Heart left ventricle (tissue), 16 donors: Measurements from ENCODE around the gene SNX6. TPM values are rescaled to one million over a fixed set of nuclear protein-coding genes. Genes with fewer than 3 reads are reported as not detected.

Experiments used
- ATAC-seq, 4 donors: fragments of 200-7000 bp; cut with Tn5 transposase; one replicate each; pipeline ENCODE4 v1.9.1; 2020 to 2022; ENCODE audit warnings: moderate library complexity in 4 of 4, mild to moderate bottlenecking in 3 of 4, moderate number of reproducible peaks in 1 of 4
- DNase-seq, 5 donors: peaks; one replicate each; pipeline ENCODE4 v3.0.0-alpha.2; 2020
- H3K27ac ChIP-seq, 12 donors: fragments of 200-600 bp; sonication (generic) in 4 of 12; one replicate each; pipeline versions ENCODE4 v1.5.0 to v1.8.0; 2016 to 2022; ENCODE audit warnings: mild to moderate bottlenecking in 2 of 12
- H3K27me3 ChIP-seq, 9 donors: fragments of 200-600 bp; sonication (generic) in 2 of 9; one replicate each; pipeline versions ENCODE4 v1.5.1 to v1.8.0; 2016 to 2022; ENCODE audit warnings: mild to moderate bottlenecking in 3 of 9
- H3K36me3 ChIP-seq, 9 donors: fragments of 200-600 bp; sonication (generic) in 2 of 9; one replicate each; pipeline versions ENCODE4 v1.5.0 to v1.8.0; 2018 to 2022; ENCODE audit warnings: mild to moderate bottlenecking in 2 of 9
- H3K4me1 ChIP-seq, 12 donors: fragments of 200-600 bp; sonication (generic) in 4 of 12; one replicate each; pipeline versions ENCODE4 v1.5.0 to v1.8.0; 2016 to 2022; ENCODE audit warnings: mild to moderate bottlenecking in 3 of 12
- H3K4me3 ChIP-seq, 12 donors: fragments of 200-600 bp; sonication (generic) in 4 of 12; one replicate each; pipeline versions ENCODE4 v1.5.0 to v1.8.0; 2017 to 2022; ENCODE audit warnings: mild to moderate bottlenecking in 9 of 12, moderate library complexity in 4 of 12
- H3K9me3 ChIP-seq, 12 donors: fragments of 200-600 bp; sonication (generic) in 4 of 12; one replicate each; pipeline versions ENCODE4 v1.5.0 to v1.8.0; 2016 to 2022; ENCODE audit warnings: mild to moderate bottlenecking in 1 of 12
- POLR2A ChIP-seq, 2 donors: fragments of 450-650 bp; IDR thresholded peaks; one replicate each; pipeline ENCODE4 v1.6.1; 2017; ENCODE audit warnings: antibody characterized with exemption in 2 of 2, mild to moderate bottlenecking in 2 of 2, moderate library complexity in 2 of 2
- WGBS, 4 donors: extraction: QIAGEN DNeasy Blood & Tissue Kit in 2 of 4; methylation state at CpG; one replicate each; pipeline versions ENCODE4 v1.1.5 to v1.1.7; 2013 to 2018; 5-methylcytosine and 5-hydroxymethylcytosine counted together
- intact Hi-C, 10 donors: fragments of 100-400 bp; cut with DNase I; formaldehyde crosslinking; loops; one replicate each; pipeline versions ENCODE4 v1.11.1 to v1.14.2; 2022
- polyA plus RNA-seq, 2 donors: library from polyadenylated mRNA; stranded (reverse); fragments of 200-250 nt; gene quantifications; one replicate each; pipeline ENCODE4 v1.2.3, GENCODE V29; 2013
- total RNA-seq, 9 donors: library from RNA; depleted of rRNA in 2 of 9; stranded (reverse); fragments of >200 nt in 2 of 9; fragmentation: NEBNext Ultra II Directional in 3 of 9; extraction: Animal tissue kit (Norgen Biotek cat#: 25700) in 3 of 9; gene quantifications; one replicate each; pipeline versions ENCODE4 v1.1.0 to v1.2.4, GENCODE V29; 2016 to 2023
- TF ChIP-seq, protein P1 (sequence below), 12 donors: fragments of 200-600 bp; sonication (generic) in 4 of 12; IDR thresholded peaks; one replicate each; pipeline versions ENCODE4 v1.5.0 to v1.8.0; 2018 to 2022; ENCODE audit warnings: antibody characterized with exemption in 12 of 12, mild to moderate bottlenecking in 5 of 12
- donor health status: ischemic (EF 13 %, LVEDD 7.1; RV severe dilation, severe dysfunction).
- donor health status: healthy with polysubstance abuse.
- donor health status: DM: no; HTN: yes; CAD: no.
- donor health status: DM: no; HTN: no; CAD: no.
- donor health status: ischemic (EF 25% LVEDD 6.9; RV normal size, moderate dysfunction).
- donor health status: ischemic (EF 25% LVEDD 5.7; RV mildly dilated, moderate dysfunction).
- donor health status: healthy.
- donor health status: DM: yes; HTN: yes; CAD: no.
- donor health status: ischemic (EF 35%, LVEDD 5.7; RV mildly dilated, moderate dysfunction).
- donor health status: nonischemic (EF 11% LVEDD 7.7; RV severe dilation, severe dysfunction).
- donor health status: DM: yes; HTN: yes; CAD: no.
- donor health status: PGD.
- donor health status: ischemic (EF 29% LVEDD 5.4; RV normal size, mild dysfunction).
- donor health status: nonischemic (EF 23%, LVEDD 6.1; RV moderate dilation, normal function).

The SNX6 gene
- total and polyA plus RNA-seq, 11 donors, result 13.4 to 103 (median 64.3) TPM

DNA sequence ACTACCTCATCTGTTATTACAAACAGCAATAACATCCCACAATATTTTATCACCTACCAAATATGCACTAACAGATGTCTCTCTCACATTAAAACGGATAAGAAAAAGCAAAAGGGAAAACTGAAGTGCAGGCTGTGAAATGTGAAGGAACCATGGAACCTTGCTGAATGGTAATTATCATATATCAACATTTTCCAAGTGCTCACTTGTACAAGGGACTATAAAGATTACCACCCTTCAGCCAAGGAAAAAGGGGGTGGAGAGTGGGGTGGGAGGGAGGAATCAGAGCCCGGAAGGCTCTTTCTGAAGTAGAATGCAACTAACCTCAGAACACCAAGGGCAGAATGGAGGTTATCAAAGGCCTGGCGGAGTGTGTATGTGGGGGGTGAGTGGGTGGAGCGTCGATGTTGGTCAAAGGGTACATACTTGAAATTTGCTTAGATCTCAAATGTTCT is 1.2 kb downstream of the SNX6 start:
- DNase-seq (peak in 3 of 5 donors; percentile 20 to 43 (median 43)), ATAC-seq (peak; percentile 24 to 53 (median 44))
- peak overlapping the region; percentile 75 to 99 (median 88) for H3K4me3 ChIP-seq
- H3K9me3 ChIP-seq, result no peaks in the 10 kb centered on the region
- peak overlapping the region in 11 of 12 donors; percentile 92 to 99 (median 97) for H3K27ac ChIP-seq
- 14 to 20% (median 15%) methylated on average over 5 of the region's 5 CpGs for WGBS, 4 donors
- intact Hi-C loops, result loop anchor here in 2 of 10 donors (5.0 to 10.0 kb wide), 2 partner anchors 84 to 164 kb away; partner anchors contain the start of genes CFL2 (in 1 of the 2) and SPTSSA (in 1 of the 2)
- no peak for TF ChIP-seq POLR2A (IDR thresholded peaks at IDR 0.05)
- TF ChIP-seq, protein P1, sequence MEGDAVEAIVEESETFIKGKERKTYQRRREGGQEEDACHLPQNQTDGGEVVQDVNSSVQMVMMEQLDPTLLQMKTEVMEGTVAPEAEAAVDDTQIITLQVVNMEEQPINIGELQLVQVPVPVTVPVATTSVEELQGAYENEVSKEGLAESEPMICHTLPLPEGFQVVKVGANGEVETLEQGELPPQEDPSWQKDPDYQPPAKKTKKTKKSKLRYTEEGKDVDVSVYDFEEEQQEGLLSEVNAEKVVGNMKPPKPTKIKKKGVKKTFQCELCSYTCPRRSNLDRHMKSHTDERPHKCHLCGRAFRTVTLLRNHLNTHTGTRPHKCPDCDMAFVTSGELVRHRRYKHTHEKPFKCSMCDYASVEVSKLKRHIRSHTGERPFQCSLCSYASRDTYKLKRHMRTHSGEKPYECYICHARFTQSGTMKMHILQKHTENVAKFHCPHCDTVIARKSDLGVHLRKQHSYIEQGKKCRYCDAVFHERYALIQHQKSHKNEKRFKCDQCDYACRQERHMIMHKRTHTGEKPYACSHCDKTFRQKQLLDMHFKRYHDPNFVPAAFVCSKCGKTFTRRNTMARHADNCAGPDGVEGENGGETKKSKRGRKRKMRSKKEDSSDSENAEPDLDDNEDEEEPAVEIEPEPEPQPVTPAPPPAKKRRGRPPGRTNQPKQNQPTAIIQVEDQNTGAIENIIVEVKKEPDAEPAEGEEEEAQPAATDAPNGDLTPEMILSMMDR (IDR thresholded peaks at IDR 0.05), result no peak
- H3K4me1 ChIP-seq, result peaks cover 0 to 61% (median 15%) of the 10 kb centered on the region in 12 donors
- H3K36me3 ChIP-seq, result peaks cover 0 to 35% (median 13%) of the 10 kb centered on the region in 9 donors
- H3K27me3 ChIP-seq, result no peaks in the 10 kb centered on the region

DNA sequence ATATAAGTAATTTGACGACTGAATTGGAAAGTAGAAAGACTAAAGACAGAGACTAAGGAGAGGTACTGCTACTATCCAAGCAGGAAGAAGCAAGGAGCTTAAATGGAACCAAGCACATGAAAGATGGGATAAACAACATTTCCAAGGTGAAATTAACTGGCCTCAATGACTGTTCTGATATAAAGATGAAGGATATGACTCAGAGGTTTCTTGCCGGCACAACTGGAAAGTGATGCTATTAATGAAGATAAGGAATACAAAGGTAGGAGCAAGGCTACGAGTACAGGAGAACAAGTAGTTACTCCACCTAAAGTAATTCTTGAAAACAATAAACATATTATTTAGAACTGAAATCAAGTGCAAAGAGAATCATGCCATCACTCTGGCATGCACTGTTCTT is 6.4 kb downstream of the SNX6 start:
- TF ChIP-seq POLR2A (IDR thresholded peaks at IDR 0.05), result no peak
- TF ChIP-seq, protein P1 (IDR thresholded peaks at IDR 0.05), result no peak
- DNase-seq, result no peak
- ATAC-seq, result no peak
- H3K4me3 ChIP-seq, result no peak overlapping the region
- WGBS, 4 donors, result 54 to 61% (median 58%) methylated on average over 3 of the region's 3 CpGs
- H3K4me1 ChIP-seq, result peaks cover 0 to 92% (median 21%) of the 10 kb centered on the region in 12 donors
- peaks cover 0 to 83% (median 57%) of the 10 kb centered on the region in 9 donors for H3K36me3 ChIP-seq
- no peaks in the 10 kb centered on the region for H3K27me3 ChIP-seq
- intact Hi-C loops, result loop anchor here in 1 of 10 donors (10.0 kb wide), 1 partner anchor 159 kb away; the partner anchor contains the start of gene SPTSSA
- no peaks in the 10 kb centered on the region for H3K9me3 ChIP-seq
- H3K27ac ChIP-seq, result peak overlapping the region in 1 of 12 donors; percentile 5

DNA sequence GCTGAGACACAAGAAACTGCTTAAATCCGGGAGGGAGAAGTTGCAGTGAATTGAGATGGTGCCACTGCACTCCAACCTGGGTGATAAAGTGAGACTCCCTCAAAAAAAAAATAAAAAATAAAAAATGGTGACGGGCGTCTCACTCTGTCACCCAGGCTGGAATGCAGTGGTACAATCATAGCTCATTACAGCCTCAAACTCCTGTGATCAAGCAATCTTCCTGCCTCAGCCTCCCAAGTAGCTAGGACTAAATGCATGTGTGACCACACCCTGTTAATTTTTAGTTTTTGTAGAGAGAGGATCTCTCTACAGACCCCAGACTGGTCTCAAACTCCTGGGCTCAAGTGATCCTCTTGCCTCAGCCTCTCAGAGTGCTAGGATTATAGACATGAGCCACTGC is 9.1 kb downstream of the SNX6 start:
- H3K27ac ChIP-seq, result no peak overlapping the region
- H3K4me1 ChIP-seq, result peaks cover 0 to 70% (median 16%) of the 10 kb centered on the region in 12 donors
- ATAC-seq (no peak), DNase-seq (no peak)
- no peaks in the 10 kb centered on the region for H3K9me3 ChIP-seq
- intact Hi-C loops, result loop anchor here in 1 of 10 donors (10.0 kb wide), 1 partner anchor 156 kb away; the partner anchor contains the start of gene SPTSSA
- TF ChIP-seq POLR2A (IDR thresholded peaks at IDR 0.05), result no peak
- TF ChIP-seq, protein P1 (IDR thresholded peaks at IDR 0.05), result no peak
- no peaks in the 10 kb centered on the region for H3K27me3 ChIP-seq
- no peak overlapping the region for H3K4me3 ChIP-seq
- 58 to 80% (median 66%) methylated on average over 3 of the region's 3 CpGs for WGBS, 4 donors
- peaks cover 0 to 96% (median 72%) of the 10 kb centered on the region in 9 donors for H3K36me3 ChIP-seq

DNA sequence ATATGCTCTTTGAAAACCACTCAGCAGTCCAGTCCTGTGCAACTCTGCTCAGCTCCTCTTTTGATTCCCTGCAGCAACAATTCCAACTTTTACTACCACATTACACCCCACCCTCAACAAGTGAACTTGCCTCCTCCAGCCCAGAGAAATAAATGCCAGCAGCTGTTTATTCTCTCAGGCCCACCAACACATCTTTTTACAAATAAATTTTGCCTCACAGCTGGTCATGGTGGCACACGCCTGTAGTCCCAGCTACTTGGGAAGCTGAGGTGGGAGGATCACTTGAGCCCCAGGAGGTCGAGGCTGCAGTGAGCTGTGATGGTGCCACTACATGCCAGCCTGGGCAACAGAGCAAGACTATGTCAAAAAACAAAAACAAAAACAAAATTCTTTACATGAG is 9.8 kb downstream of the SNX6 start:
- H3K36me3 ChIP-seq, result peaks cover 0 to 96% (median 73%) of the 10 kb centered on the region in 9 donors
- intact Hi-C loops, result loop anchor here in 1 of 10 donors (10.0 kb wide), 1 partner anchor 155 kb away; the partner anchor contains the start of gene SPTSSA
- DNase-seq, result no peak
- H3K9me3 ChIP-seq, result no peaks in the 10 kb centered on the region
- 87 to 97% (median 95%) methylated on average over 2 of the region's 2 CpGs for WGBS, 4 donors
- ATAC-seq, result no peak
- no peak for TF ChIP-seq POLR2A (IDR thresholded peaks at IDR 0.05)
- TF ChIP-seq, protein P1 (IDR thresholded peaks at IDR 0.05), result no peak
- peaks cover 0 to 66% (median 11%) of the 10 kb centered on the region in 12 donors for H3K4me1 ChIP-seq
- no peak overlapping the region for H3K4me3 ChIP-seq
- H3K27me3 ChIP-seq, result no peaks in the 10 kb centered on the region
- no peak overlapping the region for H3K27ac ChIP-seq
